Measurements from ENCODE around the gene APOM.

DNA sequence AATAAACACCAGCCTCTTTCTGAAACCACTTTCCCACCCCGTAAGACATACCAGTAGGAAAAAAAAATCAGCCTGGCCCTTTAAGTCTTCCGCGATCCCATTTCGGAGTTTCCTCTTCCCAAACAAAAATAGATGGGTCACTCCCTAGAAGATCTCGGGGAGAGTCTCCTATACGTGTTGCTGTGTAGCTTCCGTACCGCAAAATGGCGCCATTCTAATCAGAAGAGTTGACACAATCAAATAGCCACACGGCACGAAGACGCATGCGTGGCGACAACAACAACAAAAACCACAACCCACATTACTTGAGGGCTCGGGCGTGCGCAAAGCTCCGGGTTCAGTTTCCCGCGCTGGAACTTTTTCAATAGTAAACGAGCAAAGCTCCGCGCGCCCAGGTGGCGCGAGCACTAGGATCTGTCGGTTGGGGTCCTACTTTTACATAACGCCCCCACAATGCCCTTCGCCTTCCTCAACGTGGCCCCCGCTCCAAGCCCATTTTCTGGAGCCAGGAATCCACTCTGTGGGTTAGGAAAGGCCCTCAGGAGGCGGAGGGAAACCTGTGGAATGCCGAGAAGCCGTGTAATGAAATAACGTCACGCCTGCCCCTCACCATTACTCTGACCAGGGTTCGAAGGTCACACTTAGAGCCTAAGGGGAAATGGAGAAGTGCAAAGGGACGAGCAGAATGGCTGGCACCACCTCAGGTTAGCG lies 9.3 kb downstream of the APOM start, which contains the start of gene GPANK1:
- TF ChIP-seq, protein P1, sequence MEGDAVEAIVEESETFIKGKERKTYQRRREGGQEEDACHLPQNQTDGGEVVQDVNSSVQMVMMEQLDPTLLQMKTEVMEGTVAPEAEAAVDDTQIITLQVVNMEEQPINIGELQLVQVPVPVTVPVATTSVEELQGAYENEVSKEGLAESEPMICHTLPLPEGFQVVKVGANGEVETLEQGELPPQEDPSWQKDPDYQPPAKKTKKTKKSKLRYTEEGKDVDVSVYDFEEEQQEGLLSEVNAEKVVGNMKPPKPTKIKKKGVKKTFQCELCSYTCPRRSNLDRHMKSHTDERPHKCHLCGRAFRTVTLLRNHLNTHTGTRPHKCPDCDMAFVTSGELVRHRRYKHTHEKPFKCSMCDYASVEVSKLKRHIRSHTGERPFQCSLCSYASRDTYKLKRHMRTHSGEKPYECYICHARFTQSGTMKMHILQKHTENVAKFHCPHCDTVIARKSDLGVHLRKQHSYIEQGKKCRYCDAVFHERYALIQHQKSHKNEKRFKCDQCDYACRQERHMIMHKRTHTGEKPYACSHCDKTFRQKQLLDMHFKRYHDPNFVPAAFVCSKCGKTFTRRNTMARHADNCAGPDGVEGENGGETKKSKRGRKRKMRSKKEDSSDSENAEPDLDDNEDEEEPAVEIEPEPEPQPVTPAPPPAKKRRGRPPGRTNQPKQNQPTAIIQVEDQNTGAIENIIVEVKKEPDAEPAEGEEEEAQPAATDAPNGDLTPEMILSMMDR (IDR thresholded peaks at IDR 0.05 in 8 of 11, conservative IDR thresholded peaks at IDR 0.05 in 3 of 11): no peak
- TF ChIP-seq POLR2A (IDR thresholded peaks at IDR 0.05): peak in 1 of 3 donors; percentile 62
- TF ChIP-seq POLR2AphosphoS5 (IDR thresholded peaks at IDR 0.05): peak in 2 of 3 donors; percentile 77 to 86
